Heart right ventricle (tissue), 16 donors: ENCODE results near the gene CTSA. TPM values are rescaled to one million over a fixed set of nuclear protein-coding genes. Genes with fewer than 3 reads are reported as not detected.
A peak's percentile ranks its signal among the peaks of the same experiment; 100 is the strongest.

ENCODE experiments used
- ATAC-seq, 8 donors: fragments of 200-7000 bp; cut with Tn5 transposase; one replicate each; pipeline ENCODE4 v1.9.1; 2020; ENCODE audit warnings: mild to moderate bottlenecking in 8 of 8, moderate library complexity in 8 of 8, moderate number of reproducible peaks in 1 of 8
- DNase-seq, 2 donors: peaks; one replicate each; pipeline ENCODE4 v3.0.0-alpha.2; 2020
- H3K27ac ChIP-seq, 10 donors: fragments of 200-600 bp; sonication (generic) in 2 of 10; one replicate each; pipeline versions ENCODE4 v1.5.0 to v1.8.0; 2020 to 2022; ENCODE audit warnings: mild to moderate bottlenecking in 3 of 10
- H3K27me3 ChIP-seq, 7 donors: fragments of 200-600 bp; one replicate each; pipeline ENCODE4 v1.8.0; 2021 to 2022; ENCODE audit warnings: mild to moderate bottlenecking in 2 of 7
- H3K36me3 ChIP-seq, 9 donors: fragments of 200-600 bp; sonication (generic) in 1 of 9; one replicate each; pipeline versions ENCODE4 v1.5.0 to v1.8.0; 2020 to 2022; ENCODE audit warnings: mild to moderate bottlenecking in 2 of 9
- H3K4me1 ChIP-seq, 9 donors: fragments of 200-600 bp; sonication (generic) in 1 of 9; one replicate each; pipeline versions ENCODE4 v1.5.0 to v1.8.0; 2020 to 2022; ENCODE audit warnings: mild to moderate bottlenecking in 4 of 9
- H3K4me3 ChIP-seq, 10 donors: fragments of 200-600 bp; sonication (generic) in 2 of 10; one replicate each; pipeline versions ENCODE4 v1.5.0 to v1.8.0; 2020 to 2022; ENCODE audit warnings: mild to moderate bottlenecking in 7 of 10, moderate library complexity in 2 of 10
- H3K9me3 ChIP-seq, 11 donors: fragments of 200-600 bp in 10 of 11; sonication (generic) in 2 of 11; one replicate each; pipeline versions ENCODE4 v1.5.0 to v1.8.0; 2013 to 2022; ENCODE audit warnings: mild to moderate bottlenecking in 2 of 11, control low read depth in 1 of 11, moderate library complexity in 1 of 11
- CTCF ChIP-seq, 9 donors: fragments of 200-600 bp; sonication (generic) in 2 of 9; IDR thresholded peaks; one replicate each; pipeline versions ENCODE4 v1.5.0 to v1.8.0; 2021 to 2022; ENCODE audit warnings: antibody characterized with exemption in 9 of 9, mild to moderate bottlenecking in 5 of 9, moderate library complexity in 1 of 9
- WGBS, 2 donors: extraction: QIAGEN DNeasy Blood & Tissue Kit; methylation state at CpG; one replicate each; pipeline ENCODE4 v1.1.7; 2013; ENCODE audit warnings: inconsistent platforms in 1 of 2; 5-methylcytosine and 5-hydroxymethylcytosine counted together
- intact Hi-C, 10 donors: fragments of 100-400 bp; cut with DNase I; formaldehyde crosslinking; loops; one replicate each; pipeline versions ENCODE4 v1.11.1 to v1.14.2; 2022
- polyA plus RNA-seq, 2 donors: library from polyadenylated mRNA; stranded (reverse); fragments of 200-250 nt; gene quantifications; one replicate each; pipeline ENCODE4 v1.2.3, GENCODE V29; 2013
- total RNA-seq, 10 donors: library from RNA; stranded (reverse); fragmentation: NEBNext Ultra II Directional in 3 of 10; extraction: Animal tissue kit (Norgen Biotek cat#: 25700) in 3 of 10; gene quantifications; one replicate each; pipeline versions ENCODE4 v1.2.1 to v1.2.4, GENCODE V29; 2021 to 2023
- donor health status: Arrhythmogenic right ventricular cardiomyopathy.
- donor health status: ischemic (EF 13 %, LVEDD 7.1; RV severe dilation, severe dysfunction).
- donor health status: healthy with polysubstance abuse.
- donor health status: DM: no; HTN: yes; CAD: no.
- donor health status: DM: no; HTN: no; CAD: no.
- donor health status: ischemic (EF 25% LVEDD 6.9; RV normal size, moderate dysfunction).
- donor health status: ischemic (EF 25% LVEDD 5.7; RV mildly dilated, moderate dysfunction).
- donor health status: healthy.
- donor health status: DM: yes; HTN: yes; CAD: no.
- donor health status: Ischemic cardiomyopathy.
- donor health status: ischemic (EF 35%, LVEDD 5.7; RV mildly dilated, moderate dysfunction).
- donor health status: nonischemic (EF 11% LVEDD 7.7; RV severe dilation, severe dysfunction).
- donor health status: DM: yes; HTN: yes; CAD: no.
- donor health status: PGD.
- donor health status: ischemic (EF 29% LVEDD 5.4; RV normal size, mild dysfunction).
- donor health status: nonischemic (EF 23%, LVEDD 6.1; RV moderate dilation, normal function).

The CTSA gene
- total and polyA plus RNA-seq, 12 donors = 75.1 to 173 (median 102) TPM

GRCh38 chr20:45850238-45850637 lies 40.9 kb upstream of the CTSA start:
- 94 to 100% methylated on average over 2 of the region's 2 CpGs for WGBS, 2 donors
- no peak for ATAC-seq
- DNase-seq = no peak
- no peaks in the 10 kb centered on the region for H3K9me3 ChIP-seq
- peaks cover 3 to 18% (median 8%) of the 10 kb centered on the region in 9 donors for H3K4me1 ChIP-seq
- H3K27me3 ChIP-seq = no peaks in the 10 kb centered on the region
- intact Hi-C loops = no loop called here
- H3K27ac ChIP-seq = peak overlapping the region in 2 of 10 donors; percentile 4 to 13
- no peak for TF ChIP-seq CTCF (IDR thresholded peaks at IDR 0.05)
- no peak overlapping the region for H3K4me3 ChIP-seq
- H3K36me3 ChIP-seq = peaks cover 0 to 98% (median 12%) of the 10 kb centered on the region in 9 donors

- 65 to 67% methylated on average over 1 of the region's 1 CpG for WGBS, 2 donors
- no peaks in the 10 kb centered on the region for H3K27me3 ChIP-seq
- TF ChIP-seq CTCF (IDR thresholded peaks at IDR 0.05) = no peak
- DNase-seq = no peak
- H3K4me3 ChIP-seq = no peak overlapping the region
- peak in 4 of 8 donors; percentile 40 to 75 (median 56) for ATAC-seq
- intact Hi-C loops = no loop called here
- peaks cover 7 to 25% (median 15%) of the 10 kb centered on the region in 9 donors for H3K4me1 ChIP-seq
- peaks cover 0 to 91% (median 7%) of the 10 kb centered on the region in 9 donors for H3K36me3 ChIP-seq
- H3K27ac ChIP-seq = peak overlapping the region in 7 of 10 donors; percentile 4 to 41 (median 18)
- H3K9me3 ChIP-seq = no peaks in the 10 kb centered on the region
These were observed 40.2 kb upstream of the CTSA start for GRCh38 chr20:45850926-45851325.

DNA sequence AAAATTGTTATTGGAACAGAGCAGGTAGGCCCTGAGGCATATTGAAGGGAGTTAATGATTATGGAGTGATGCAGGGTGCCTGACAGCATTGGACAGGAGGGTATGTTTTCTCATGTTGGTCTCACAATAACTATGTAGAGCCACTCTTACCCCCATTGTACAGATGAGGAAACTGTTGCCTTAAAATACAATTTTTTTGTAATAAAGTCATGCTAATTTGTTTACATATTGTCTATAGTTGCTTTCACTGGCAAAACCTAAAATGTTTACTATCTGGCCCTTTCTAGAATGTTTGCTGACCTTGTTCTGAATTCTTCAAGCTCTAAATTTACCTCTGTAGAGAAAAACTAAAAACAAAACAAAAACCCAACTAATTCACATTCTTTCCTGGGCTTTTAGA lies 39.6 kb upstream of the CTSA start:
- Histone ChIP-seq H3K4me3 (no peak overlapping the region), H3K27me3 (no peaks in the 10 kb centered on the region), H3K36me3 (peaks cover 0 to 85% (median 5%) of the 10 kb centered on the region in 9 donors), H3K4me1 (peaks cover 10 to 31% (median 21%) of the 10 kb centered on the region in 9 donors), H3K9me3 (no peaks in the 10 kb centered on the region), H3K27ac (peak overlapping the region in 4 of 10 donors; percentile 5 to 35 (median 22))
- DNase-seq (no peak), ATAC-seq (no peak)
- TF ChIP-seq CTCF (IDR thresholded peaks at IDR 0.05) = no peak
- intact Hi-C loops = no loop called here

- Histone ChIP-seq H3K36me3 (peaks cover 0 to 77% (median 5%) of the 10 kb centered on the region in 9 donors), H3K27ac (no peak overlapping the region), H3K4me1 (peaks cover 10 to 35% (median 24%) of the 10 kb centered on the region in 9 donors), H3K27me3 (no peaks in the 10 kb centered on the region), H3K9me3 (no peaks in the 10 kb centered on the region), H3K4me3 (no peak overlapping the region)
- 95 to 100% methylated on average over 6 of the region's 6 CpGs for WGBS, 2 donors
- ATAC-seq (no peak), DNase-seq (no peak)
- intact Hi-C loops = no loop called here
- TF ChIP-seq CTCF (IDR thresholded peaks at IDR 0.05) = no peak
These were observed 38.8 kb upstream of the CTSA start for GRCh38 chr20:45852326-45852725.
